Astrocyte of the spinal cord (primary cell): Measurements from ENCODE around the gene LRRK1.

Experiments used
- DNase-seq: peaks from one replicate; pipeline ENCODE4 v3.0.0; 2011; ENCODE audit warnings: low read depth, low spot score
- H3K4me3 ChIP-seq: 2 replicates; pipeline ENCODE4 v1.5.1; 2011; ENCODE audit warnings: low read depth, mild to moderate bottlenecking, low read length, moderate library complexity
- CTCF ChIP-seq: IDR thresholded peaks from 2 replicates; pipeline ENCODE4 v1.5.1; 2012; ENCODE audit warnings: low read depth, mild to moderate bottlenecking, low read length, inconsistent platforms
- in situ Hi-C: cut with HindIII; loops from 2 replicates; pipeline ENCODE4 v1.10.0; 2017; ENCODE audit warnings: low sequenced_read_pairs

The LRRK1 gene

GRCh38 chr15:100897221-100898151 lies 21.7 kb upstream of the LRRK1 start:
- TF ChIP-seq CTCF = no peak
- in situ Hi-C loops = no loop called here
- H3K4me3 ChIP-seq = no peak overlapping the region
- no peak for DNase-seq

GRCh38 chr15:100898152-100898490 lies 21.0 kb upstream of the LRRK1 start:
- in situ Hi-C loops = no loop called here
- no peak for DNase-seq
- no peak overlapping the region for H3K4me3 ChIP-seq
- no peak for TF ChIP-seq CTCF

- in situ Hi-C loops = no loop called here
- no peak for TF ChIP-seq CTCF
- DNase-seq = no peak
- no peak overlapping the region for H3K4me3 ChIP-seq
These were observed 20.3 kb upstream of the LRRK1 start for GRCh38 chr15:100898661-100899462.

- no peak for DNase-seq
- no peak overlapping the region for H3K4me3 ChIP-seq
- no peak for TF ChIP-seq CTCF
- in situ Hi-C loops = no loop called here
These were observed 19.6 kb upstream of the LRRK1 start for GRCh38 chr15:100899601-100900000.

- H3K4me3 ChIP-seq = no peak overlapping the region
- in situ Hi-C loops = no loop called here
- no peak for DNase-seq
- no peak for TF ChIP-seq CTCF
These were observed 18.9 kb upstream of the LRRK1 start for GRCh38 chr15:100900136-100900794.

- TF ChIP-seq CTCF = no peak
- no peak overlapping the region for H3K4me3 ChIP-seq
- DNase-seq = no peak
- in situ Hi-C loops = no loop called here
These were observed 18.4 kb upstream of the LRRK1 start for GRCh38 chr15:100900795-100901169.
